Adrenal gland (tissue), 5 donors: ENCODE data around the gene PFKM.

Experiments
- CTCF ChIP-seq, 6 experiments: fragments of 450-650 bp in 4 of 6; fragments of 200-600 bp in 2 of 6; sonication (generic) in 1 of 6; IDR thresholded peaks; 1 replicate in 5 of 6; 2 replicates in 1 of 6; pipeline versions ENCODE4 v1.5.1 to v1.8.0; 2016 to 2021; ENCODE audit warnings: antibody characterized with exemption in 6 of 6, mild to moderate bottlenecking in 2 of 6, moderate library complexity in 1 of 6
- POLR2A ChIP-seq, 2 donors: fragments of 450-650 bp; IDR thresholded peaks; one replicate each; pipeline ENCODE4 v1.6.1; 2017; ENCODE audit warnings: antibody characterized with exemption in 2 of 2, mild to moderate bottlenecking in 2 of 2, moderate library complexity in 1 of 2
- donor health status: DM: no; HTN: no; CAD: no.

DNA sequence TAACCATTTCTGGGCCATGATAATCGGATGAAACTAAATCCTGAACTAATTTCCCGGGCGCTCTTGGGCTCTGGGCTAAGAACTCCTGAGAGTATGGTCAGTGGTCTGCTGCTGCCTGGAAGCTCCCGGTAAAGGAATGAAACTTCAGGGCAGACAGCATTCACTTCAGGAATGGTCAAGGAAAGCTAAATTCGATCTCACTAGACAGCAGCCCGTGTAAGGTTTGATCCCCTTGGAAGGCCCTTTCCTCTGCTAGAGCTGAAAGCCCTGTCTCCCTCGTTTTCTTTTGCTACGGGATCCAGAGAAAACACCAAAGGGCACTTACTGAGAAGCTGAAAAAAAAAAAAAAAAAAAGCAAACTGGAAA, 37.5 kb downstream of the PFKM start:
- TF ChIP-seq CTCF (IDR thresholded peaks at IDR 0.05) (no peak), POLR2A (IDR thresholded peaks at IDR 0.05) (no peak)
